PC-3 (cell line): Measurements from ENCODE around the gene PRKN.

Experiments used
- CTCF ChIP-seq: fragments of 300-600 bp; sonication (generic); conservative IDR thresholded peaks from 2 replicates; pipeline ENCODE4 v1.5.1; 2017; ENCODE audit warnings: antibody characterized with exemption, low read depth, mild to moderate bottlenecking, low read length
- EZH2 ChIP-seq: fragments of 300-600 bp; sonication (generic); IDR thresholded peaks from one replicate; pipeline ENCODE4 v1.6.1; 2017; ENCODE audit warnings: antibody characterized with exemption, mild to moderate bottlenecking, low read length; ENCODE audit not compliant: unreplicated experiment
- EZH2phosphoT487 ChIP-seq: fragments of 300-600 bp; sonication (generic); IDR thresholded peaks from 2 replicates; pipeline ENCODE4 v1.6.1; 2018; ENCODE audit warnings: mild to moderate bottlenecking, antibody characterized with exemption, low read length, borderline replicate concordance

GRCh38 chr6:162301128-162301527 lies 426.4 kb downstream of the PRKN start:
- TF ChIP-seq CTCF = no peak
- TF ChIP-seq EZH2 = no peak
- no peak for TF ChIP-seq EZH2phosphoT487
